PC-9 (cell line): ENCODE data around the gene CMAS.

Source experiments
- CTCF ChIP-seq: fragments of 200-600 bp; sonication (generic); conservative IDR thresholded peaks from 2 replicates; pipeline ENCODE4 v1.6.1; 2017; ENCODE audit warnings: mixed run types, antibody characterized with exemption, mild to moderate bottlenecking, moderate library complexity
- EZH2 ChIP-seq: fragments of 200-600 bp; sonication (generic); IDR thresholded peaks from 2 replicates; pipeline ENCODE4 v1.8.0; 2017; ENCODE audit warnings: antibody characterized with exemption, low read depth

DNA sequence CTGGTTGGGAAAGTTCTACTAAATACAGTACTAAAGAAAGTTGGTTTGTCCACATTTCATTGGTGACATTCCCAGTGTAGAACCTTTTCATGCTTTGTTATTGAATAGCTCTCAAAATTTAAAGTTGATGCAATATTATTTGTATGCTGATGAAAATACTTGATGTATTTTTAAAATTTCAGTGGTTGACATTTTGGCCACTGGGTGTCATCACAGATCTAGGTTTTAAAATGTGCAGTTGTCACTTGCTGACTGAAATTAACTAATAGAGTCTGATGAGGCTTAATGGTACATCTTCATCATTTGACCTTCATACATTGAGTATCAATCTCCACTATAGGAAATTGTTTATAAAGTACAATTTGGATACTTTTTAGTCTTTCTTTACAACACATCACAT is 37.1 kb downstream of the CMAS start:
- TF ChIP-seq CTCF (peak; percentile 80), EZH2 (no peak)
